Measurements from ENCODE around the gene POLDIP2.
A peak's percentile ranks its signal among the peaks of the same experiment; 100 is the strongest.

Gene POLDIP2

GRCh38 chr17:28335201-28335958 is 21.9 kb downstream of the POLDIP2 start, which contains the start of the genes IFT20 and TNFAIP1:
IFT20 (minus strand) TSS chr17:28335472; CDS start chr17:28331985, 3,487 bp downstream.
TNFAIP1 (plus strand) TSS chr17:28335761; CDS start chr17:28339522, 3,761 bp downstream.
- DNase-seq (ENCODE audit: low read depth): peak; percentile 100

- no peak for DNase-seq (ENCODE audit: low read depth)
Measured at GRCh38 chr17:28334666-28335200, 22.6 kb downstream of the POLDIP2 start.

- DNase-seq (ENCODE audit: low read depth): no peak
Measured at GRCh38 chr17:28334171-28334570, 23.2 kb downstream of the POLDIP2 start.

GRCh38 chr17:28333083-28333746 is 24.1 kb downstream of the POLDIP2 start:
- DNase-seq (ENCODE audit: low read depth): no peak

GRCh38 chr17:28331891-28332420 is 25.4 kb downstream of the POLDIP2 start:
- no peak for DNase-seq (ENCODE audit: low read depth)

GRCh38 chr17:28330671-28331070 is 26.7 kb downstream of the POLDIP2 start:
- DNase-seq (ENCODE audit: low read depth): no peak

- no peak for DNase-seq (ENCODE audit: low read depth)
Measured at GRCh38 chr17:28328325-28328724, 29.0 kb downstream of the POLDIP2 start.

- no peak for DNase-seq (ENCODE audit: low read depth)
Measured at GRCh38 chr17:28327709-28328108, 29.6 kb downstream of the POLDIP2 start.

- DNase-seq (ENCODE audit: low read depth): no peak
Measured at GRCh38 chr17:28327031-28327607, 30.2 kb downstream of the POLDIP2 start.

- no peak for DNase-seq (ENCODE audit: low read depth)
Measured at GRCh38 chr17:28326114-28326513, 31.2 kb downstream of the POLDIP2 start.

- DNase-seq (ENCODE audit: low read depth): no peak
Measured at GRCh38 chr17:28325211-28325610, 32.1 kb downstream of the POLDIP2 start.

- DNase-seq (ENCODE audit: low read depth): no peak
Measured at GRCh38 chr17:28324781-28325180, 32.5 kb downstream of the POLDIP2 start.

- DNase-seq (ENCODE audit: low read depth): no peak
Measured at GRCh38 chr17:28324267-28324745, 33.0 kb downstream of the POLDIP2 start.

- no peak for DNase-seq (ENCODE audit: low read depth)
Measured at GRCh38 chr17:28320215-28321061, 36.9 kb downstream of the POLDIP2 start.

GRCh38 chr17:28319598-28319935 is 37.8 kb downstream of the POLDIP2 start:
- no peak for DNase-seq (ENCODE audit: low read depth)

GRCh38 chr17:28318759-28319597 is 38.3 kb downstream of the POLDIP2 start, which contains the start of gene TMEM97:
TMEM97 (plus strand) TSS chr17:28319200; CDS start chr17:28319240, 40 bp downstream.
- peak; percentile 86 for DNase-seq (ENCODE audit: low read depth)

- no peak for DNase-seq (ENCODE audit: low read depth)
Measured at GRCh38 chr17:28317966-28318758, 39.2 kb downstream of the POLDIP2 start.

GRCh38 chr17:28317099-28317965 is 40.0 kb downstream of the POLDIP2 start:
- no peak for DNase-seq (ENCODE audit: low read depth)
